ENCODE data around the gene MAN1C1. TPM values are rescaled to one million over a fixed set of nuclear protein-coding genes. Genes with fewer than 3 reads are reported as not detected.

MAN1C1 gene
- total and polyA plus RNA-seq, 9 of the 15 experiments (the other 6 are each of a cell fraction or from before 2014, with no cell fraction given), result 0.04 to 0.44 (median 0.10) TPM; not detected in 3

GRCh38 chr1:25700144-25700523, 83.5 kb downstream of the MAN1C1 start:
- Histone ChIP-seq H3K27me3 (ENCODE audit: control insufficient read depth in 2 of 2, insufficient read depth in 2 of 2, low read length in 2 of 2) (peaks cover 52 to 87% of the 10 kb centered on the region in 2 experiments), H2AFZ (ENCODE audit: low read depth, low read length) (no peak overlapping the region), H3K36me3 (ENCODE audit: control insufficient read depth, insufficient read depth, low read length) (no peaks in the 10 kb centered on the region), H3K9me1 (ENCODE audit: control insufficient read depth, insufficient read depth, low read length) (no peaks in the 10 kb centered on the region), H3K9ac (ENCODE audit: insufficient read depth in 1 of 2, low read depth in 2 of 2, low read length in 2 of 2) (no peak overlapping the region), H3K27ac (ENCODE audit: extremely low read depth, low read depth, low read length) (no peak overlapping the region), H3K4me3 (no peak overlapping the region), H3K4me2 (ENCODE audit: insufficient read depth, low read length) (no peak overlapping the region), H3K4me1 (replicated peaks in 1 of 2; ENCODE audit: control insufficient read depth in 2 of 2, insufficient read depth in 2 of 2, low read length in 2 of 2) (peaks cover 3 to 8% of the 10 kb centered on the region in 2 experiments; a peak in 4 of 5 replicates), H4K20me1 (replicated peaks; ENCODE audit: control insufficient read depth, insufficient read depth, low read length) (0 out of 2 replicates have a peak, but pooled peaks cover 3% of the 10 kb centered on the region), H3K79me2 (ENCODE audit: control insufficient read depth, insufficient read depth, low read length) (no peaks in the 10 kb centered on the region), H3K9me3 (replicated peaks; ENCODE audit: control insufficient read depth, insufficient read depth, low read depth, low read length) (no peaks in the 10 kb centered on the region)
- ChIA-PET POLR2A (no interaction called here), CTCF (ENCODE audit: low intra/inter-chr PET ratio) (no interaction called here)
- intact Hi-C loops (cut with micrococcal nuclease) (no loop called here), in situ Hi-C loops (cut with MboI) (no loop called here)
- ATAC-seq, result no peak
- no TSS peak for BruUV-seq (replicated peaks)
- FAIRE-seq, result no peak
- TF ChIP-seq SNRNP70 (optimal IDR thresholded peaks at IDR 0.05; ENCODE audit: low read depth, low read length), result no peak
- no peak for TF ChIP-seq JUNB (CRISPR knock-in tag; conservative IDR thresholded peaks at IDR 0.05)
- no peak for TF ChIP-seq ZNF239 (CRISPR knock-in tag; IDR thresholded peaks at IDR 0.05)
- TF ChIP-seq MCM3 (IDR thresholded peaks at IDR 0.05), result no peak
- TF ChIP-seq EHMT2 (IDR thresholded peaks at IDR 0.05), result no peak
- no peak for TF ChIP-seq CBX8 (IDR thresholded peaks at IDR 0.05; ENCODE audit: borderline replicate concordance, extremely low read depth, low read depth, low read length, poor library complexity, severe bottlenecking)
- TF ChIP-seq FIP1L1 (IDR thresholded peaks at IDR 0.05; ENCODE audit: low read depth, low read length, poor library complexity, severe bottlenecking), result no peak
- TF ChIP-seq ARHGAP35 (IDR thresholded peaks at IDR 0.05; ENCODE audit: partially characterized antibody), result no peak
- TF ChIP-seq ZBTB26 (CRISPR knock-in tag; IDR thresholded peaks at IDR 0.05), result no peak
- TF ChIP-seq CHD4 (IDR thresholded peaks at IDR 0.05; ENCODE audit: insufficient read depth, insufficient replicate concordance, low read depth, low read length, poor library complexity, severe bottlenecking), result no peak
- DNase-seq (ENCODE audit: extremely low read depth in 1 of 4, low spot score in 3 of 4), result no peak
- 24% methylated on average over 3 of the region's 3 CpGs for WGBS (ENCODE audit: insufficient coverage, low coverage, missing lambda C conversion rate)
